Fibroblast of mammary gland (primary cell): ENCODE measurements around the gene NAIF1.

Experiments
- DNase-seq: peaks from one replicate; pipeline ENCODE4 v3.0.0-alpha.2; 2010; ENCODE audit warnings: low read depth
- H3K4me3 ChIP-seq: 2 replicates; pipeline ENCODE4 v1.5.1; 2011; ENCODE audit warnings: low read depth, mild to moderate bottlenecking, low read length, moderate library complexity; ENCODE audit not compliant: control insufficient read depth
- CTCF ChIP-seq: conservative IDR thresholded peaks from 2 replicates; pipeline ENCODE4 v1.5.1; 2011; ENCODE audit warnings: low read depth, low read length, inconsistent platforms; ENCODE audit not compliant: control insufficient read depth, insufficient read depth

The NAIF1 gene

GRCh38 chr9:128105538-128106175, 38.5 kb upstream of the NAIF1 start:
- no peak for TF ChIP-seq CTCF
- DNase-seq, result no peak
- no peak overlapping the region for H3K4me3 ChIP-seq

- DNase-seq, result no peak
- no peak for TF ChIP-seq CTCF
- H3K4me3 ChIP-seq, result no peak overlapping the region
These were observed 37.1 kb upstream of the NAIF1 start for GRCh38 chr9:128104171-128104618.

- no peak for TF ChIP-seq CTCF
- no peak for DNase-seq
- no peak overlapping the region for H3K4me3 ChIP-seq
These were observed 36.5 kb upstream of the NAIF1 start for GRCh38 chr9:128103589-128103962.

- DNase-seq, result no peak
- TF ChIP-seq CTCF, result no peak
- H3K4me3 ChIP-seq, result no peak overlapping the region
These were observed 35.9 kb upstream of the NAIF1 start for GRCh38 chr9:128102861-128103588.

- TF ChIP-seq CTCF, result no peak
- no peak overlapping the region for H3K4me3 ChIP-seq
- no peak for DNase-seq
These were observed 35.1 kb upstream of the NAIF1 start for GRCh38 chr9:128102196-128102595.

GRCh38 chr9:128101690-128102089, 34.6 kb upstream of the NAIF1 start:
- no peak for TF ChIP-seq CTCF
- no peak for DNase-seq
- no peak overlapping the region for H3K4me3 ChIP-seq
